Left ventricle myocardium superior (tissue), 1 donor: ENCODE results near the gene ODC1. TPM values are rescaled to one million over a fixed set of nuclear protein-coding genes. Genes with fewer than 3 reads are reported as not detected.

Experiments
- ATAC-seq: fragments of 200-7000 bp; cut with Tn5 transposase; one replicate; pipeline ENCODE4 v1.9.1; 2020; ENCODE audit warnings: mild to moderate bottlenecking, moderate library complexity
- DNase-seq: peaks from one replicate; pipeline ENCODE4 v3.0.0-alpha.2; 2020
- intact Hi-C: fragments of 100-400 bp; cut with micrococcal nuclease; formaldehyde crosslinking; loops from one replicate; pipeline ENCODE4 v1.11.0; 2022
- total RNA-seq: library from RNA; stranded (reverse); fragmentation: NEBNext Ultra II Directional; extraction: Animal tissue kit (Norgen Biotek cat#: 25700); gene quantifications from one replicate; pipeline ENCODE4 v1.2.1, GENCODE V29; 2021
- donor health status: DM: no; HTN: yes; CAD: no; lungs with severe emphysema.

The ODC1 gene
- total RNA-seq, 1 donor from 2014 or later, result 26.4 TPM

DNA sequence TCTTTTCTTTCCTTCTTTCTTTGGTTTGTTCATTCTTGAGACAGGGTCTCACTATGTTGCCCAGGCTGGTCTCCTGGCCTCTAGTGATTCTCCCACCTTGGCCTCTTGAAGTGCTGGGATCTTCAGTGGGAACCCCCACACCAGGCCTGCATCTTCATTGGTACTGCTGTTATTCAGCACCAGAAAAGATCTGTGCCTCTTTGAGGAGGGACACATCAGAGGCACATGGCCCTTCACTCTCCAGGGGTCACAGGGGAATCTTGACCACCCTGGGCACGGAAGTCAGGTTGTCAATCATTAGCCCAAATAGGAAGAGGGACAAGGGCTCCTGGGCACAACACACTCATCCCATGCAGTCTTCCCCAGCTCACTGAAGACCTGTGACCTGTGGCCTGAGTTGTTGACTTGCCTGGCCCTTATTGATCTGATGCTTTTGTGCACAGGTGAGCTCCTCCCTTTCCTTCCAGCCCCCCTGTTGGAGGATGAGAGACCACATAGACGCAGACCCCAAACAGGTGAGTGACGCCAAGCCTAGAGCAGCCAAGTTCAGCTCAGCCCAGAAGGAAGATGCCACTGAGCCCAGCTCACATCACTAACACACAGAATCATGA is 33.0 kb upstream of the ODC1 start:
- ATAC-seq, result no peak
- no peak for DNase-seq
- intact Hi-C loops, result no loop called here

DNA sequence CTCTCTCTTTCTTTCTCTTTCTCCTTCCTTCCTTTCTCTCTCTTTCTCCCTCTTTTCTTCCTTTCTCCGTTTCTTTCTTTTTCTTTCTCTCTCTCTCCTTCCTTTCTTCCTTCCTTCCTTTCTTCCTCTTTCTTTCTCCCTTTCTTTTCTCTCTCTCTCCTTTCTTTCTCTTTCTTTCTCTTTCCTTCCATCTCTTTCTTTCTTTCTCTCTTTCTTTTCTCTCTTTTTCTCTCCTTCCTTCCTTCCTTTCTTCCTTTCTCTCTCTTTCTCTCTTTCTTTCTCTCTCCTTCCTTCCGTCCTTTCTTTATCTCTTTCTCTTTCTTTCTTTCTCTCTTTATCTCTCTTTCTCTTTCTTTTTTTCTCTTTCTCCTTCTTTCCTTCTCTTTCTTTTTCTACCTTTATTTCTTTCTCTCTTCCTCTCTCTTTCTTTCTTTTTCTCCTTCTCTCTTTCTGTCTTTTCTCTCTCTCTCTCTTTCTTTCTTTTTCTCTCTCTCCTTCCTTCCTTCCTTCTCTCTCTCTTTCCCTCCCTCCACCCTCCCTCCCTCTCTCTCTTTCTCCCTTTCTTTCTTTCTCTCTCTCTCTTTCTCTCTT is 32.3 kb upstream of the ODC1 start:
- intact Hi-C loops, result no loop called here
- no peak for ATAC-seq
- no peak for DNase-seq

DNA sequence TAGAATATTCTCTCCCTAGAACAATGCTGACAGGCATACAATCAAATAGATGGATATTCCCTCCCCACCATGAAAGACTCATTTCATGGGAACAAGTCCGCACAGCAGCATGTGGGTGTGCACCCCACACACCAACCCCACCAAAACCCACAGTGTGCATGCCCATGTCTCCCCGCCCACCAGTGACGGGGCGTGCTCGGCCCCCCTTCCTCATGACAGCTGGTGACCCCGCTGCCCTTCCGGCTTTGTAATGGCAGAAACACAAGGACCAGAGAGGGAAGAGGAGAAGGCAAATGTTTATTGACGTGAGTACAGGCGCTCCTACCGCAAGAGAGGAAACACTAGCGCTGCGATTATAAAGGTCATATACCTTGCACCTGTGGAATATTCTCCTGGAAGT is 30.8 kb upstream of the ODC1 start:
- intact Hi-C loops, result no loop called here
- DNase-seq (no peak), ATAC-seq (no peak)

DNA sequence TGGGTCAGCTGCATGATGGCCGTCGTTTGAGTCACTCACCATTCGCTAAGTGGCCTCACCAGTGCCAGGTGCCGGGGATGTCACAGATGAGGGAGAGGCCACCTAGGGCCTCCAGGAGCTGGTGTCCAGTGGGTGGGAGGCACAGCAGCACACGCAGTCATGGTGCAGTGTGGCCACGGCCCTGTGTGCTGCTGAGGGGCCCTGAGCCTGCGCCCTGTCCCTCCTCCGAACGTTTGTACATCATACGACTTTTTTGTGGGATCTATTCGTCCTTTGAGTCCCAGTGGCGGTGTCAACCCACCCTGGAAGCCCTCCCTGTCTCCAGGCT is 30.1 kb upstream of the ODC1 start:
- intact Hi-C loops, result no loop called here
- DNase-seq (no peak), ATAC-seq (no peak)

DNA sequence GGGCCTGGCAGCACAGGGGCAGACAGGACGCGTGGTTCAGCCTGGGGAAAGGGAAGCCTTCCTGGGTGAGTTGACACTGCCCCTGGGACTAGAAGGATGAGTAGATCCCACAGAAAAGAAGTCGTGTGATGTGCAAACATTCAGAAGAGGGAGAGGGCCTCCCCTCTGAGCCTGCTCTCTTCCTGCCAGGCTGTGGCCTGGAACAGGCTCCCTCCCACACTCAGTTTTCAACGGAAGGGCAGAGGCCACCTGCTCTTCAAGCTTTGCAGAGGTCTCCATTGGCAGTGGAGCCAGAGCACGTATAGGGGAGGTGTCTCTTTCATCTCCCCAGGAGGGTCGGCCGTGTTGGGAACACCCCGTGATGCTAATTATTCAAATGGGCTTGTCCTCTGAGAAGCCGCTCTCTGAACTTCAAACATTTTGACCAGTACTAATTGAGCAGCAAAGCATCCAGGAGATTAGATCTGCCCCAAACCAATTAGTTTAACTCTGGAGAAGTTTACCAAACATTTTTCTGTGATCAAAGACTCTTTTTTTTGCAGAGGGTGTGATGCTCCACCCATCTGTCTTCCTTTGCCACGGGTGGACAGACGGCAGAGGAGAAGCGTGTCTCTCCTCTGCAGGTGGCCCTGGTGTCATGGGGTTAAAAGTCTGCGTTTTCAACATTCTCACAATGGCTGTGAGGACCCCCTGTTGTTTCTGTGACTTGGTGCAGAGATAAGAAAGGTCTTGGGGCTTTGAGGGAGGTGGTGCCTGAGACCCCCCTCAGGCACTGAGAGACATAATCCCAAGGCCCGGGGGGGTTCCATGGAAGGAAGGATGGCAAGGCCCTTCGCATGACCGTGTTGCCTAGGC is 29.5 kb upstream of the ODC1 start:
- intact Hi-C loops, result no loop called here
- no peak for ATAC-seq
- no peak for DNase-seq

DNA sequence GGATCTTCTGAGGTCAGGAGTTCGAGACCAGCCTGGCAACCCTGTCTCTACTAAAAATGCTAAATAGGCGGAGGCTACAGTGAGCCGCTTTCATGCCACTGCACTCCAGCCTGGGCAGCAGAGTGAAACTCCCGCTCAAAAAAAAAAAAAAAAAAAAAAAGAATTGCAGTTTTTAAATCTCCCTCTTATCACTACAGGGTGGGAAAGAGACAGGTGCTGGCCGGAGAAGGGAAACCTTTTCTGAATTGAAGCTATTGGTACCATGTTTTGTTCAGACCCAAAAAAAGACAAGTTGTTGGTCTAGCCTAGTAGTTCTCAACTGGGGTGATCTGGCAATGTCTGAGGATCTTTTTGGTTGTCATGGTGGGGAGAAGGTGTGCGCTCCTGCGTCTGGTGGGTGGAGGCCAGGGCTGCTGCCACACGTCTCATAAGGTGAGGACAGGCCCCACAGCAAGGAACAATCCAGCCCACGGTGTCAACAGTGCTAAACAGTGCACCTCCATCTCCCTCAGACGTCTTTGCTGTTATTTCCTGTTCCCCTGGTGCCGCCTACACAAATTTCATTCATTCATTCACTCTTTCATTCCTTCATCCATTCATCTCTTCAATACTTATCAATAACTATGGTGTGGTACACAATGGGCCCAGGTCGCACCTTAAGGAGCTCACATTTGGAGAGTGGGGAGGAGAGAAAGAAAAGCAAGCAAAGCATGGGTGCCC is 28.8 kb upstream of the ODC1 start:
- DNase-seq (no peak), ATAC-seq (no peak)
- intact Hi-C loops, result no loop called here

DNA sequence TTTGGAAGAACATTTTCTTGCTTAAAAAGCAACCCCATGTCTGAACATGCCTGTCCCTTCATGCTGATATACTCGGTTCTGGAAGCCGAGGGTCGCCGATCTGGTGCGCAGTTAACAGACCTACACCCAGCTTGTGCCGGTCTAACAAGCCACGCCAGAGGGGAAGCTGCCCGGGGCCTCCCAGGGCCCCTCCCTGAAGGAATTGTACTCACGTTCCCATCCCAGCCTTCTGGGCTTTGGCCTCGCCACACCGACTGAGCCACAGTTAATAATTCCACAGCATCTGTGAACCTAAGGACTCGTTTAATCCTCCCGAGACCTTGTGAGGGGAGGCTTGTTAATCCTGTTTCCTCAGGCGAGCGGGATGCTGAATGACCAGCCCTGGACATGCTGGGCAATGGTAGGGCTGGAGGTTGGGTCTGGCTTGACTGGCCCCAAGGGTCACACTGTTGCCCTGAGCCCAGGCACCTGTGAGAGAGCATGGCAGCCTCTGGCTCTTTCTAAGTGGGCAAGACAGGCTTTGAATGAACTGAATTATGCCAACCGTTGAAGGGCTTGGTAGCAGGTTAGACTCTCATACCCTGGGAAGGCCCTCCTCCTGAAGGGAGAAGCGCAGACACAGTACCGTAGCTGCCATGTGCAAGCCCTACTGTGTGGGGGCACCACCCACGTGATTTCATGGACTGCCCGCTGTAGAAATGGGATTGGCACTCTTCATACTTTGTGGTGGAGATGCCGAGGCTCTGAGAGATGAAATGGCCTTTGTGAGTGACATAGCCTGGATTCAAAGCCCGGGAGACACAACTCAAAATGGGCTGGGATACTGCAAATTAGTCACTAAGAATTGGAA is 27.9 kb upstream of the ODC1 start:
- ATAC-seq (no peak), DNase-seq (no peak)
- intact Hi-C loops, result no loop called here

DNA sequence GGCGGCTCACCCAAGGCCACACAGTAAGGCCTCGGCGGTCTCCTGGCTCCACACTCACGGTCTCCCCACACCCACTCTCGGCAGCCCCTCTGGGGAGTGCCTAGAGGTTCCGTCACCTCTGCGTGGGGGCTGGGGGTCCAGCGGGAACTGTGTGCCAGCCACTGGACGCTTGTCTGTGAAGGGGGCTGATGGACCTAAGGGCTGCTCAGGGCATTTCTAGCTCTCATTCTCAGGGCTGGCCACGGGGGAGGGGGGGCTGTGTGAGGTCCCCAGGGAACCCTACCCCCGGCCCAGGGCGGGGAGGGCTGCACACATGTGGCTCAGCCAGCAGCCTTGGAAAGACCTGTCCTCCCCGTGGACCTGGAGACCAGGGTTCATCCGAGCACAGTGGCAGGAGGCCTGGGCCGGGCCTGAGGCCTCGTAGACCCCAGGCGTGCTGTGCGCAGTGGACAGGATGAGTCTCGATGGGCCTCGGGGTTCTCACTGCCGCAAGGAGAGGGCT is 27.1 kb upstream of the ODC1 start:
- no peak for DNase-seq
- no peak for ATAC-seq
- intact Hi-C loops, result no loop called here

DNA sequence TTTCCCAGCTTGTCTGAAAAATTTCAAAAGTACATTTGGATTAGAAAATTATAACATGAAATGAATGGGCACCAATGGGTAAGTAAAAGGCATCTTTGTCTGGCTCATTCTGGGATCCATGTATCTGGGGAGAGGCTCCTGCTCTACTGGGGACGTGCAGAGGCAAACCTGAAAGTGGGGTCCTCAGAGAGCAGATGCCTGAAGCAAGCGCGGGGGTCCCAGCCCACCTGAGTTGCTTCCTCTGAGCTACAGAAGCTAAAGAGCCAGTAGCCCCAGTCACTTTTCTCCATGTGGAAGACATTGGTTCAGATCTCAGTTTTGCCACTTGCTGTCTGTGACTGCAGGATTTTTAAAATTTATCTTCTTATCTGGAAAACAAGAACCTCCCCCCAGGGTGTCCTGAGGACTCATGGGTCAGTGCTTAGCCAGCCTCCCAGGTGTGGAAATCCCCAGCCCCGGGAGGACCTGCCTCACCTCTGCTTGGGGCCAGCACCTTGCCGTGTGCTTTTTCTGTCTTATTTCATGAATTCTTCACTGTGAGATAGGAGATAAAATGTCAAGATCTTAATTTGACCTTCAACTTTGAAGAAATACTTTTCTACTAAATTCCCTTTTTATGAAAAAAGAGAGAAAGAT is 25.1 kb upstream of the ODC1 start:
- ATAC-seq, result no peak
- intact Hi-C loops, result no loop called here
- DNase-seq, result no peak

DNA sequence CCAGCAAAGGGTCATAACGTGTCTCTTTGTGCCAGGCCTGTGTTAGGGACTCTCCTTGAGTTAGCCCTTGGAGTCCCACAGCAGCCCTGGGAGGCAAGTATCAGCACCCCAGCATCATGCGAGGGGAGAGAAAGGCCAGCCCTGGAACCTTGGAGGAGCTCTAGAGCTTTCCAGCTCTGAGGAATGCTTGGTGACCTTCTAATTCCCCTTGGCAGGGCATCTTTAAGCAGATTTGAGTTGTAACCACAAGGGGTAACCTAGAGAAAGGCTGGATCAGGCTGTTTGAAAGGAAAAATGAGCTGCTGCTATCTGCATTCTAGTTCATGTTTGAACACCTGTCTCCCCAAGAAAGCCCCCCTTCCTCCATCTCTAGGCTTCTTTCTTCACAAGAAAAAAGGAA is 23.8 kb upstream of the ODC1 start:
- DNase-seq, result no peak
- intact Hi-C loops, result no loop called here
- no peak for ATAC-seq

DNA sequence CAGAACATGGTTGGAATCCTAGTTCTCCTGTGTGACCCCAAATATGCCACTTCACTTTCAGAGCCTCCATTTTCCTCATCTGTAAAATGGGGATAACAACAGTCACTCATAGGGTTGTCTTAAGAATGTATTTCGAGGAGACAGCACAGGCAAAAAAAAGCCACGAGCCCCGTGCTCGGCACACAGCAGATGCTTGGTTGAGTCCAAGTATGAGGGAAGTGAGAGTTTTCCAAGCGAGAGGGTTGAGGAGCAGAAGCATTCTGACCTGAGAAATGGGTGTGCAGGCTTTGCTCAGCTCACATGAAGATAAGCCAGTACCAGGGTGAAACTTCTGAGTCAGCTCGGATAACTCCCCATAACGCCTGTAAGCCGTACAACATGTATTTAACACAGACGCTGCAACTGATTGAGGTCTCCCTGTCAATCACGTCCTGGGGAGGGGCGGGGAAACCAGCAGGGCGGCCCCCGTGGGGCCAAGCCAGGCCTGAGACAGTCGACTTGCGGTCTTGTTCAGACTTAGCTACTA is 23.0 kb upstream of the ODC1 start:
- no peak for DNase-seq
- no peak for ATAC-seq
- intact Hi-C loops, result no loop called here

DNA sequence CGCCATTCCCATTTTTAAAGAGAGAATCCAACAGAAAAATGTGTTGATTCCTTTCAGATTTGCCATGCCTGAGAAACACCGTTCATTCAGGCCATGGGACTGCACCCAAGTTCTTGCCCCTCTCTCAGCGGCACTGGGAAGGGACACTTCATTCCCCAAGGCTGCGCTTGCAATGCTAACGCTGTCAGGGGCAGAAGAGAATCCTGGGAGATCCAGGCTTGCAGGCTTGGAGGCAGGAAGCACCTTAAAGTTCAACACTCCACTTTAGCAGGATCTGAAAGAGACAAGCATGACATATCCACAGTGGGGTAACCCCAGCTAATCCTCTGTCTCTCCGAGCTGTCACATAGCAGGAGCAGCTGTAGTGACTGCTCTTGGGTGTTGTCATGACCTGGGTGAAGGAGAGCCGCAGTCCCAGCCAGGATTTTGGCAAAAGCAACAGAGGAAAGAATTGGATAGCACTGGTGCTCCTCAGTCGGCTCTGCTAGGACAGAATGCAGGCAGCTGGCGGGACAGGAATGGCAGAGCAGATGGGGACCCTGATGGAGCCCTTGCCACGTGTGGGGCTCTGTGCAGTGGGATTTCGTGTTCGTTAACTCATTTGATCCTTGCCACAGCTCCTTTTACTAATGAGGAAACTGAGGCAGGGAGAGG is 22.0 kb upstream of the ODC1 start:
- DNase-seq, result no peak
- ATAC-seq, result no peak
- intact Hi-C loops, result no loop called here

DNA sequence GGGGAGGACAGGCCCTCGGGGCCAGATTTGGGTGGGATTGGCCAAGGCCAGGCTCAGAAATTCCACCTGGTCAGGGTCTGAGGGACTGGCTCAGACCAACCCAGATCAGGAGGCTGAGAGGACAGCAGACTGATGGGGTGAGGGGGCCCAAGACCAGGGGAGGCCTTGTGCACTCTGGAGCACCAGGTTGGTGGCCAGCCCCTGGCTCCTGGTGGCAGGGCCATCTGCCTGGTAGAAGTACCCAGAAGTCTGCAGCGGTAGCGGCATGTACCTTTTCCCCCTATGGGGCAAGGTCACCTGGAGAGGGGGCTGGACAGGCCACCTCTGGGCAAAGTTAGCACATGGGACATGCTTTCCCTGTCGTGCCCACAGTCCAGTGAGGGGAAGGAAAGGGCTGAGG is 21.2 kb upstream of the ODC1 start:
- intact Hi-C loops, result no loop called here
- DNase-seq (no peak), ATAC-seq (no peak)

DNA sequence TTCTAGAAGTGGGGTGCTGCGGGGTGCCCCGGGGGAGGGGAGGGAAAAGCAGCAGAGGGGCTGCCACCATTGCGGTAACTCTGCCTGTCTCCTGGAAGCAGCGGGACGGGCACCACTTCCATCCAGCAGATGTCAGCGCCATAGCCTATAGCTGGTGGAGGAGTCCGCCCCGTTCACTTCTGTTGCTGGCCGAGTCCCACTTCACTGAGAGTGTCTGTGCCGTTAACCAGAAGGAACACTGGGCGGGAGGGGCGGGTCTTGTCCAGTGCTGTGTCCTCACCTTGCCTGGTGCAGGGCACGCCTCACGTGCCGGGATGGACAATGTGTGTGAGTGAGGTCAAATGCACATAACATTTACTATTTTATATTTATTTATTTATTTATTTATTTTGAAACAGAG is 19.3 kb upstream of the ODC1 start:
- no peak for ATAC-seq
- no peak for DNase-seq
- intact Hi-C loops, result no loop called here

DNA sequence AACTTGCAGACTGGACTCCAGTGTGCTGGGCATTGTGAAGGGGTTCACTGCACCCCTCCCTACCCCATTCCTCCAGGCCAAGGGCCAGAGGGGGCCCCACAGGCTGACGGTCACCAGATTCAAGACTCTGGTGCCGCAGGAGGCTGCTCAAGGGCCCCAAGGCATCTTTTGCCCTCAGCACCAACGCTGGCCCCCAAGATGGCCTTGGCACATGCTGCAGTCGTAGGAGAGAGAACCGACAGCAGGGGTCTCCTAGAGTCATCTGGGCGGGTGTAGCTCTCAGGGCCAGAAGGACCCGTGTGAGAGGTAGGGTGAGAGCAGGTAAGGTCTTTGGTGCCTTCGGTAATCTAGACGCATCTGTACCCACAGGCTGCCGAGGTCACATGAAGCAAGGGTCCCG is 18.7 kb upstream of the ODC1 start:
- ATAC-seq (no peak), DNase-seq (no peak)
- intact Hi-C loops, result no loop called here

DNA sequence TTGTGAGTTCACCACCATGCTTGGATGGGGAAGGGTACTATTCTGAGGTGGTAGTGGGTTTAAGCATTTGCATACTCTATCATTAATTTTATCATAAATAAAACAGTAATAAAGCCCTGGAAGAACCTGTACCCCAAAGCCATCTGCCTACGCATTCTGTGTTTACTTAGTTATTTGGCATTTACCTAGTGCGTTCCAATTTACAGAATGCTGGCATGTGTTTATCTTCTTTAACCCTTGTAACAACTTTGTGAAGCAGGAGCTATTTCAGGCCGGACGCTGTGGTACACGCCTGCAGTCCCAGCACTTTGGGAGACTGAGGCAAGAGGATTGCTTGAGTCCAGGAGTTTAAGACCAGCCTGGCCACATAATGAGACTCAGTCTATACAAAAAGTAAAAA is 17.8 kb upstream of the ODC1 start:
- intact Hi-C loops, result no loop called here
- ATAC-seq, result no peak
- no peak for DNase-seq

DNA sequence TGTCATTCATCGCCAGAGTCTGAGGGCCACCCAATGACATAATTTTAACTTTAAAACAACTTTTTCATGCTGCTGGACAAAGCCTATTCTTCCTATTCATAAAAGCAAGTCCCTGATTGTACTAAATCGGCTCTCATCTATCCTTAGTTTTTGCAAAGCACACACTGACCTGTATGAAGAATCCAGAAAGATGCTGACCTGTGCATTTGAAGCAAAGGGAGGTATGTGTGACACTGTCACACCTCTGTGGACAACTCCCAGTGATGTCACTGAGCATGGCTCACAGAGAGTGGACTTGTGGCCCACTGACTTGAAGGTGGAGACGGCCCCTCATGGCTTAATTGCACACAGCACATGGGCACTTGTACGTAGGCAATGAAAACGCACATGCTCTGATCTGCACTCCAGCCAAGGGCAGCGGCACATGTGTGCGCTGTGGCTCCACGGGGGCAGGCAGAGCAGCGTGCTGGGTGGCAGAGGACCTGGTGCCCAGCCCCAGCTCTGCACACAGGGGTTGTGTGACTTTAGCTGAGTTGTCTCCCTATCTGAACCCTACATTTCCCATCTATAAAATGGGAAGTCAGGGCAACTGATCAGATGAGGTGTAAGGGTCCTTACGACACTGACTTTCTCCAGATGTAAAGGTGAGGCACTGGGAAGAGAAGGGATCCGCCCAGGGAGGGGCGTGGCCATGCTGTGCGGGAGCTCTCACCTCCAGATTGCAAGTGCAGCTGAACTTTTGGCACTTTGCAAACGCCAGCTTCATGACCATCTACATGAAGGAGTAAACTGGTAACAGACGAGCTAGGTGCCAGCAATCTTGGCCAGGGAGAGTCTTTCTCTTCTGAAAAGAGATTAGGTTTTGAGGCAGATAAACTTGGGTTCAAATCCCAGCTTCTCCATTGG is 14.3 kb upstream of the ODC1 start:
- ATAC-seq (no peak), DNase-seq (no peak)
- intact Hi-C loops, result no loop called here
